Measurements from ENCODE around the gene CD81.

CD81 gene

GRCh38 chr11:2342557-2342956, 34.6 kb upstream of the CD81 start:
- H3K4me3 ChIP-seq (ENCODE audit: low read depth, low read length) = no peak overlapping the region
- no peak for TF ChIP-seq CTCF (IDR thresholded peaks at IDR 0.05; ENCODE audit: low read depth, low read length)

DNA sequence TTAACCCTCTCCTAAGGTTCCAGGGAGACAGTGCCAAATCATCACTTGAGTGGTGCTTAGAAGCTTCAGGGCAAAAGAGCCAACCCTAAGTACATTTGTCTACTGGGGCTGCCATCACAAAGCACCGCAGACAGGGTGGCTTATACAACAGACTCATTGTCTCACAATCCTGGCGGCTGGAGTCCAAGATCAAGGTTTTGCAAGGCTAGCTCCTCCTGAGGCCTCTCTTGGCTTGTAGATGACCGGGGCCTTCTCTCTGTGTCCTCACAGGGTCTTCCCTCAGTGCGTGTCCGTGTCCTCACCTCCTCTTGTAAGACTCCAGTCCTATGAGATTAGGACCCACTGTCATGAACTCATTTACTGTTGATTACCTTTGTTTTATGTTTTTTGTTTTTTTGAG, 34.1 kb upstream of the CD81 start:
- TF ChIP-seq CTCF (IDR thresholded peaks at IDR 0.05; ENCODE audit: low read depth, low read length) = no peak
- H3K4me3 ChIP-seq (ENCODE audit: low read depth, low read length) = no peak overlapping the region

DNA sequence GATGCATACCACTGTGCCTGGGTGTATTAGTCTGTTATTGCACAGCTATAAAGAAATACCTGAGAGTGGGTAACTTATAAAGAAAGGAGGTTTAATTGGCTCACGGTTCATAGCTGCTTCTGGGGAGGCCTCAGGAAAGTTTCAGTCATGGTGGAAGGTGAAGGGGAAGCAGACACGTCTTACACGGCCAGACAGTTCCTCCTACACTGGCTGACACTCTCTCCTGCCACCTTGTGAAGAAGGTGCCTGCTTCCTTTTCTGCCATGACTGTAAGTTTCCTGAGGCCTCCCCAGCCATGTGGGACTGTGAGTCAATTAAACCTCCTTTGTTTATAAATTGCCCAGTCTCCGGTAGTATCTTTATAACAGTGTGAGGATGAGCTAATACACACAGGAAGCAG, 33.6 kb upstream of the CD81 start:
- H3K4me3 ChIP-seq (ENCODE audit: low read depth, low read length) = no peak overlapping the region
- TF ChIP-seq CTCF (IDR thresholded peaks at IDR 0.05; ENCODE audit: low read depth, low read length) = no peak

GRCh38 chr11:2345050-2345449, 32.1 kb upstream of the CD81 start:
- H3K4me3 ChIP-seq (ENCODE audit: low read depth, low read length) = no peak overlapping the region
- TF ChIP-seq CTCF (IDR thresholded peaks at IDR 0.05; ENCODE audit: low read depth, low read length) = no peak

DNA sequence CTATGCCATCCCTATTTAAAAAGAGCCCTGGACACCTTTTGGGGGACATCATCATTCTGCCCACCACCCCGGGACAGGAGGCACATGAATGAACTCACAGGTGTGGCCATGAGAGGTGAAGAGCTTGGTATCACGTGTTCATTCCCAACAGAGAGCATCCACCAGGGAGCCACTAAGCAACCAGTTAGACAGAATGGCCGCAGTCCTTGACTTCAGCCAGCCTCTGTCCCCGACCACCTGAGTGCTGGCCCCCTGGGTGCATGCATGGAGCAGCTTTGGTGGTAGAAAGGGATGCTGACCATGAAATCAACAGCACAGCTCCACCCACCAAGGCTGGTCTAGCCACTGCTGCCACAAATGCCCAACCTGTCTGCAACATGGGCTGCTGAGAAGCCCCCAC, 31.1 kb upstream of the CD81 start:
- TF ChIP-seq CTCF (IDR thresholded peaks at IDR 0.05; ENCODE audit: low read depth, low read length) = no peak
- H3K4me3 ChIP-seq (ENCODE audit: low read depth, low read length) = no peak overlapping the region

DNA sequence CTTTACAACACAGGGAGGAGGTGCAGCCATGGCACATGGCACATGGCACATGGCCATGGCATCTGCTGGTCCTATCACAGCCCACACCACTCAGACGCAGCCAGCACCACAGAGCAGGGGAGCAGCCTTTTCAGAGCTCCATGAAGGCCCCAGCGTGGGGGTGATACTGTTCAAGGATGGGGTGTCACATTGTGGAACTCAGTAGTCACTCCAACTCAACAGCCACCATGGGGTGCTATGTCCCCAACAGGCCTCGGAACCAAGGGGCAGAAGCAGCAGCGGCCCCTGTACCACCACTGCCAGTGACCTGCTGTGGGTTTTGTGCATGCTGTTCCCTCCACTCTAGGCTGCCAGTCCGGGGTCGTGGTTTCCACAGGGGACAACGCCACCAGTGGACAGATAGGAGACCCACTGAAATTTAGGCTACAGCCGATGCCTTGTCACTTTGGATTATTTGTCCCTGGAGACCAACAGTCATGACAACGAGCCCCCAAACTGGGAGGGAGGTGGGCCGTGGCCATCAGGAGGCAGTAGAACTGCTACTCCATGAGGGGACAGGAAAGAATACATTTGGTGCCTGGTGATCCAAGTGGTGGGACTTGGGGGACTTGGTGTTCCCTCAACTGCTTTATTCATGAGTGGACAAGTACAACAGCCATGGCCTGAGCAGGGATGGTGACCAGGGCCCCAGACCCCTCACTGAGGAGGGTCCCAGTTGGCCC, 30.4 kb upstream of the CD81 start:
- TF ChIP-seq CTCF (IDR thresholded peaks at IDR 0.05; ENCODE audit: low read depth, low read length) = no peak
- H3K4me3 ChIP-seq (ENCODE audit: low read depth, low read length) = no peak overlapping the region

- no peak overlapping the region for H3K4me3 ChIP-seq (ENCODE audit: low read depth, low read length)
- no peak for TF ChIP-seq CTCF (IDR thresholded peaks at IDR 0.05; ENCODE audit: low read depth, low read length)
Measured at GRCh38 chr11:2347308-2347830, 29.7 kb upstream of the CD81 start.

Data from WI38 (cell line).